GM19395 (cell line): ENCODE results near the gene SPAAR.

ENCODE experiments used
- ATAC-seq: cut with Tn5 transposase; IDR thresholded peaks from one replicate; pipeline ENCODE4 v1.9.1; 2021; ENCODE audit warnings: mild to moderate bottlenecking, moderate library complexity; ENCODE audit not compliant: unreplicated experiment

Gene SPAAR

DNA sequence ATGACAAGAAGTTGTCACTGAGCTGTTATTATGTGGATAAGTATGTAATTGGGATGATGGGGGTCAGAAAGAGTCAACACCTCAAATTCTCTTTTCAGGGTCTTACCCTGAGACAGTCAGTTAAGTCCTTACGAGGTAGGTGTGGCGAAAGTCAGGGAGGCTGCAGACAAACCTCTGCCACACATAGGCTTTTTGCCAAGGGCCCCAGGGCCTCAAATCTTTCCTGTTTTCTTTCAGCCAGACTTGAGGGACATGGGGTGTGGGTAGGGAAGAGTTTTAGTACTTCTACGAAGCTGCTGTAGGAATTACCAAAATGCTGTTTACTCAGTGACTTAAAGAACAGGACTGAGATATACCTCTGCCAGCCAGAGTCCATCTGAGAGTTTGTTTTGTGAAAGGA lies 34.9 kb downstream of the SPAAR start:
- no peak for ATAC-seq

DNA sequence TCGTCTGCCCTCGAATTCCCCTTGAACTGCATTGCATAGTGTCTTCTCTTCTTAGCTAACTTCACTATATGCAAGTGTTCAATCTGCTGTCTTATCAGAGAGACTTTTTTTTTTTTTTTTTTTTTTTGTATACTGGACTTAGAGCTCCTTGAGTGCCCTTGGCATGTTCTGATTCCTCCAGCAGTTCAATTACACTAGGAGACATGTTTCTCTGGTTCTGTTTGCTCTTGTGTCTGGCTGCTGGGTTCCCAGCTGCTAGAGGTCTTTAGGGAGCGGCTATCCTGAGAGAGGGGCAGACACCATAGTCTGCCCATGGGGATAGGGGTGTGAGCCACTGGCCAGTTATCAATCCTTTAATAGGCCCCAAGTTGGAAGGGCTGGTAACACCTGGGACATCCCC lies 35.6 kb downstream of the SPAAR start:
- ATAC-seq: no peak

DNA sequence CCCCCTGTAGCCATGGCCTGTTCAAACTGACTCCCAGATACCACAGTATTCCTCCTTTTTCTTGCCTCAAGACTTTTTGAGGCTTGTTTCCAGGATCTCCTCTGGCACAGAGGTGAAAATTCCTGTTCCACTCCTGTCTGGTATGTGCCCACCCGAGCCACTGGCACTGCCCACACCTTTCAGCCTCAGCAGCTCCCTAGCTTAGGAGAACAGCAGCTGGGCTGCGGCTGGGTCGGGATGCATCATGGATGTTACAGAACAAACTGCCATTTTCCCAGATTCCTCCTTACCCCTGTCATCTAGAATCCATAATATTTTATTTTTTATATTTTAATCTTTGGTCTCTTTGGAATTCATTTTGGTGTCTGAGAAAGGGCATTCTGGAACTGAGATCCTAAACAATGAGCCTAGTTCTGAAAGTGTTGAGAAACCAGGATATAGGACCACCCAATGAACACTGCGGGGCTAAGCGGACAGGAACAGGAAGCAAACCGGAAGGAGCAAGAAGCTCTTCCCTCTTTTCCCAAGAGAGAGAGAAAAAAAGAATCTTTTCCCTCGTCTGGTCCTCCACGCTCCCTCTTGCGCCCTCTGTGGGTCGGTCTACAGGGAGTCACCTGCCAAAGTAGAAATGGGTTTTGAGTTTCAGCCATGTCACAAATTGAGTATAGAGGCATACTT lies 36.2 kb downstream of the SPAAR start:
- no peak for ATAC-seq

DNA sequence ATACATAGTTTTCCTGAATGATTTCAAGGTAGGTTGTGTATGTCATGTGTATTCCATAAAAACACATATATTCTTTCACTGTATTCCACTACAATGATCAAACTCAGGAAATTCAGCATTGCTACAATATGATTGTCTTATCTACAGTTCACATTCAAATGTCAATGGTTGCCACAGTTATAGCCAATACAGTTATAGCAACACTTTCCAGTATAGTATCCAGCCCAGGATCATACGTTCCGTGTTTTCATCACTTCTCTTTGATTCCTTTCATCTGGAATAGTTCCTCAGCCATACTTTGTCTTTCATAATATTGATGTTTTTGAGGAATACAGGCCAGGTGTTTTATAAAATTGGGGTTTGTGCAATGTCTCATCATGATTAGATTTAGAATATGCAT lies 39.2 kb downstream of the SPAAR start:
- ATAC-seq: no peak

DNA sequence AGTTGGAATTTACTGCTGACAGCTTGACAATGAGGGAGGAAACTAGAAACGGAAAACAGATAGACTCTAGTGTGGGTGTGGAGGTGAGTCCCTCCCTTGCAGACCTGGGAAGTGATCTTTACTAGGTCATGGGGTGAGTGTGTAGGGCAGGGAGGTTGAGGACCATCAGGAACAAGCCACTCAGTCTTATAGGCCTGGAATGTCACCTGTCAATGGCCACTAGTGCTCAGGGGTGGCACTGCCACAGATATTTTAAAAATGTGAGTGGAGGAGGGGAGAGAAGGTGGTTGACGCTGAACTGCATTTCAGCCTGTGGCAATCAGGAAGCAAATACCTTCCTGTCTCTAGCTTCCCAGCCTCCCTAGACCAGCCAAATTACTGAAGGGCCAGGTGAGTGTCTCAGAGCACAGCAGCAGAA lies 39.6 kb downstream of the SPAAR start:
- ATAC-seq: no peak

DNA sequence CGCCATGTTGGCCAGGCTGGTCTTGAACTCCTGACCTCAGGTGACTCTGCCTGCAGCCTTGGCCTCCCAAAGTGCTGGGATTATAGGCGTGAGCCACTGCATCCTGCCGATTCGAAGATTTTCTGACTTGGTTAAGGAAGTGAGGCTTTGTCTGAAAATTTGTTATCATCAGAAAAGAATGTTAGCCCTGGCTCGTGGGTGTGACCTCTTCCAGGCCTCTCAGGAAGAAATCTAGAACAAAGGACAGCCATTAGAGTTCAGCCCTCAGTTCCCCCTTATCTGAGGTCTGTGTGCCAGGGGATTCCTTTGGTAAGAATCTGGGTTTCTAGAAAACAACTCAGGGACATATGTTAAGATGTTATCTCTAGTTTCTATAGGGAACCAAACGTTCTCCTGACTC lies 42.4 kb downstream of the SPAAR start:
- ATAC-seq: no peak

DNA sequence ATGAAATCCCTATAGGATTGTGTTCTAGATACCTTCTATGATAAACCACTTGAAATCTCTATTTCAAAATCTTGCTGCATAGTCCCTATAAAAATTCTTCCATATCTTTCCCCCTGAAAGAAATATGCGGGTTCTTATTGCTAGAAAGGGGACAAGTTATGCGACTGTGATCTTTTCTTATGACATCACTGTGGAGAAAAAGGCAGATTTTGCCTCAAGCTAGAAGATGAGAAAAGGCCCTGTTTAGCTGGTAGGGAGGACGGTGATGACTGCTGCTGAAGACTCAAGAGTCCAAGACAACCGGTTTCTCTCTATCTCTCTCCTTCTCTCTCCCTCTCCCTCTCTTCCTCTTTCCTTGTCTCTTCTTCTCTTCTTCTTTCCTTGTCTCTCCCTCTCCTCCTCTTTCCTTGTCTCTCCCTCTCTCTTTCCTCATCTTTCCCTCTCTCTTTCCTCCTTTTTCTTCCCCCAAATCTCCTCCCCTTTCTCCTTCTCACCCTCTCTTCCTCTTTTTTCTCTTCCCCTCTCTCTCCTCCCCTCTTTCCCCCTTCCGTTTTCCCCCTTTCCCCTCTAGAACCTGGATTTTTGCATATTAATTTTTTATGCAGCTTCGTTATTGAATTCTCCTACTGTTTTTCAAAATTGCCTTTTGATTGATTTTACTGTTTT lies 43.4 kb downstream of the SPAAR start:
- ATAC-seq: no peak

DNA sequence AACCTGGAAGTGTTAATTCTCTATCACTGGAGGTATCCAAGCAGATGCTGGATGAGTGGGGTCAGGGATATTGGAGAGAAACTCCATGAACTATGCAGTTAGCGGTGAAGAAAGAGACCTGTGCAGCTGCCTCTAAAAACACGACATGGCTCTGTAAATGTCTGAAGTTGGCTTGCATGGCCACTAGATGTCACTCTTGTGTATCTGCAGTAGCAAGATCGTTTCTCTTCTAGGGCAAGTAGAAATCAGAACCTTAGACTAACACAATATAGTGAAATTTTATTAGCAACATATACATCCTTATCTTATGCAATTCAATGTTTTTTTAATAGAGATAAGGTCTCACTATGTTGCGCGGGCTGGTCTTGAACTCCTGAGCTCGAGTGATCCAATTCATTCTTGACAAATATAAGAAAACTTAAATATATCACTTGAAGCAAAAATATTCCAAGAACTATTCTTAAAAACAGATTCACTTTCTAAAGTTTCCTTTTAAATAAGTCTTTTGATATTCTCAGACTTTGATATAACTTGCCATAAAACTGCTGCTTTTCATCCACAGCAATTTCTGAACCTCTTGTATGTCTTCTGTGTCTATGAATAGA lies 45.8 kb downstream of the SPAAR start:
- ATAC-seq: no peak

DNA sequence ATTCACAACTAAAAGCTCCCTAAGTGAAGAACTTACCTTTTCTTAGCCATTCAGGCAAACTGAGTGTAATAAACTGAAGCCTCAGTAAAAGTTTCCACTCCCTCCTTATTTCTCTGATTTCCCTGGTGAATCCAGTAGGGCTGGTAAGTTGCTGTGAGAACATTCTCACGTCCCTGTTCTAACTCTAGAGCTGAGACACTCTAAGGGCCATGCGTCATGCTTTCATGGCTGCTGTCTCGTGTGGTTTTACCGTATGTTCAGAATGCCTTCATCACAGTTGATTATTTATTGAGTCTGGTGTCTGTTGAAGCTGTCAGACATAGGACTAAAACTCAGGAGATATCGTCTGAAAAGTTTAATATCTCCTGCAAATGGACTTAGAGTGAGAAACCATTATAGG lies 47.4 kb downstream of the SPAAR start:
- ATAC-seq: no peak

DNA sequence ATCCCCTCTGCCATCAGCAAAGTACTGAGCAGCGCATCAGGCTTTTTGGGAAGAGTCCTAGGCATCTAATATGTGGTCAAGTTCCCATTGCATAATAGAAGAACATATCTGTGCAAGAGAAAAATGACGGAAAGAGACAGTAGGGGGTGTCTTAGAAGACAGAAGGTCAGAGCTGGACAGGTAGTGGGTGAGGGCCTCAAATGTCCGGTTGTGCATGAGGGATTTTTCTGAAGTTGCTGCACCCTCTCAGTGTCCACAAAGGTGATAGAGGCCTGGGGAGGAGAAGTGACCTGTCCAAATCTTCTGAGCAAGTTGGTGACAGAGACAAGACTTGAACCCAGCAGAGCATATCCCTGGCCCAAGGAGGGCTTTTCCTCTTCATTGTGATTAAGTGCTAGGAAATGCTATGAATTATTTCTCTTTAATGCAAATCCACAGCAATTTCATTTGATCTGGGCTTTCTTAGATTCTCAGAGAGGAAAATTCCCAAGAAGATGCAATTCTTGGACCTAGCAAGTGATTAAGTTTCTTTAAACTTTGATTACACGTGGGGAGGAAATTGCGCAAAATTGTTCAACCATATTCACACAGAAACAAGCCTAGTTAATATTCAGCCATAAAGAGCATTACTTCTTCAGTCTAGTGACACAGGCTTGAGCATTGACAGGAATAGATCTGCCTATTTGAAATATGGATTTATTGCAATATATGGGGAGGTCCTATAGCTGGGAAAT lies 49.0 kb downstream of the SPAAR start, which contains the start of gene OR2S2:
Gene OR2S2, minus strand, starts transcription at position 51 of the 734 bp plus-strand sequence. CDS start 56 bp downstream, outside the sequence.
- ATAC-seq: no peak

DNA sequence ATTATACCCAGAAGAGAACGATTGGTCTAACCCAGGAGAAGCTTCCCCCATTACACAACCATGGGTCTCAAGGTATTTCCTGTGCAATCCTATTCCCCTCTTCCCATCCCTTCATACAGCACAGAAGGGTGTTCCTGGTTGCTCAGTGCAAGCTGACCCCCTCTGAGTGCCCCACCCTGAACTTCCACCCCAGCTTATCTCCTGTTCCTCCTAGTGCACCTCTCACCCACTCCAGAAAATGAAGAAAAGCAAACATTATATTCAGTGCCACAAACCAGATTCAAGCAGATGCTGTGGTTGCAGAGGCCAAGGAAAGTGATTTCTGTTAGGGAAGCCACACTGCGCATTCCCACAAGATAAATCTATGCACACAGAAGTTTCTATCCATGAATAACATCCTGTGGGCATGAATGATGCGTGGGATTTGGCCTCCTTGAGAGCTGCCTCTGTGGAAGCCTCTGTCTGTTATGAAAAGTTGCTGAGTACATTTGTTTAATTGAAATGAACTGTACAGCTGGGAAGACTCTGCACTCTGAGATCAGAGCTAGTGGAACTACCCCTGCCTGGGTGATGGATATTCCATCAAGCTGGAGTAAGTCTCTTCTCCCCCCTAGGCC lies 50.9 kb downstream of the SPAAR start:
- ATAC-seq: no peak
